Activated naive CD8-positive, alpha-beta T cell treated with anti-CD3 and anti-CD28 coated beads, Interleukin-2, amount 10 ng/mL, durations not matched to agents 7 days and 5 days (primary cell): ENCODE data around the gene ANOS1. TPM values are rescaled to one million over a fixed set of nuclear protein-coding genes. Genes with fewer than 3 reads are reported as not detected.

Experiments
- ATAC-seq: fragments of 150-1000 bp; cut with Tn5 transposase; one replicate; pipeline ENCODE4 v1.10.0; 2021; ENCODE audit warnings: low read depth, moderate library complexity
- POLR2A ChIA-PET: fragments of 350-600 bp; sonication (Branson Sonifier 250); formaldehyde crosslinking; loops from one replicate; lab custom pipeline; 2021; ENCODE audit warnings: antibody characterized with exemption; lab: Charles Lee
- DNase-seq: peaks from one replicate; pipeline ENCODE4 v3.0.0; 2021
- H3K27ac Mint-ChIP-seq: one replicate; pipeline ENCODE4 v1.8.0; 2022; ENCODE audit warnings: mild to moderate bottlenecking, mixed read lengths
- H3K27me3 Mint-ChIP-seq: one replicate; pipeline ENCODE4 v1.8.0; 2022; ENCODE audit warnings: mild to moderate bottlenecking, moderate library complexity, mixed read lengths
- H3K36me3 Mint-ChIP-seq: one replicate; pipeline ENCODE4 v1.8.0; 2021; ENCODE audit warnings: mild to moderate bottlenecking, mixed read lengths
- H3K4me1 Mint-ChIP-seq: one replicate; pipeline ENCODE4 v1.8.0; 2021; ENCODE audit warnings: mixed read lengths
- H3K4me3 Mint-ChIP-seq: one replicate; pipeline ENCODE4 v1.8.0; 2022; ENCODE audit warnings: mild to moderate bottlenecking, moderate library complexity, mixed read lengths
- H3K9me3 Mint-ChIP-seq: one replicate; pipeline ENCODE4 v1.8.0; 2021; ENCODE audit warnings: mixed read lengths
- total RNA-seq, 2 experiments: library from RNA; stranded (reverse); gene quantifications; one replicate each; pipeline ENCODE4 v1.2.3, GENCODE V29; 2021

ANOS1 gene
- total RNA-seq, 2 experiments from 2014 or later = 0.08 TPM; not detected in 1

GRCh38 chrX:8684201-8684965 is 47.6 kb downstream of the ANOS1 start:
- Mint-ChIP-seq H3K9me3 (no peaks in the 10 kb centered on the region), H3K4me3 (no peak overlapping the region), H3K27me3 (no peaks in the 10 kb centered on the region), H3K4me1 (no peaks in the 10 kb centered on the region), H3K27ac (no peak overlapping the region), H3K36me3 (no peaks in the 10 kb centered on the region)
- ATAC-seq (no peak), DNase-seq (no peak)
- POLR2A ChIA-PET = no interaction called here

- POLR2A ChIA-PET = no interaction called here
- Mint-ChIP-seq H3K27me3 (no peaks in the 10 kb centered on the region), H3K36me3 (no peaks in the 10 kb centered on the region), H3K4me1 (no peaks in the 10 kb centered on the region), H3K9me3 (no peaks in the 10 kb centered on the region), H3K4me3 (no peak overlapping the region), H3K27ac (no peak overlapping the region)
- no peak for ATAC-seq
- no peak for DNase-seq
Observed at GRCh38 chrX:8683687-8684086, 48.2 kb downstream of the ANOS1 start.

GRCh38 chrX:8679550-8679949 is 52.4 kb downstream of the ANOS1 start:
- ATAC-seq = no peak
- Mint-ChIP-seq H3K27ac (no peak overlapping the region), H3K4me1 (no peaks in the 10 kb centered on the region), H3K9me3 (no peaks in the 10 kb centered on the region), H3K4me3 (no peak overlapping the region), H3K36me3 (no peaks in the 10 kb centered on the region), H3K27me3 (no peaks in the 10 kb centered on the region)
- no peak for DNase-seq
- POLR2A ChIA-PET = no interaction called here

GRCh38 chrX:8675006-8675630 is 56.8 kb downstream of the ANOS1 start:
- Mint-ChIP-seq H3K27me3 (peaks cover 2% of the 10 kb centered on the region), H3K4me1 (no peaks in the 10 kb centered on the region), H3K9me3 (no peaks in the 10 kb centered on the region), H3K27ac (no peak overlapping the region), H3K4me3 (no peak overlapping the region), H3K36me3 (no peaks in the 10 kb centered on the region)
- POLR2A ChIA-PET = no interaction called here
- ATAC-seq = no peak
- no peak for DNase-seq

- no peaks in the 10 kb centered on the region for H3K9me3 Mint-ChIP-seq
- DNase-seq (no peak), ATAC-seq (no peak)
- no peak overlapping the region for H3K4me3 Mint-ChIP-seq
- H3K27ac Mint-ChIP-seq = no peak overlapping the region
- no peaks in the 10 kb centered on the region for H3K36me3 Mint-ChIP-seq
- POLR2A ChIA-PET = no interaction called here
- no peaks in the 10 kb centered on the region for H3K4me1 Mint-ChIP-seq
- H3K27me3 Mint-ChIP-seq = peaks cover 2% of the 10 kb centered on the region
Observed at GRCh38 chrX:8673201-8673600, 58.7 kb downstream of the ANOS1 start.

GRCh38 chrX:8672176-8672575 is 59.8 kb downstream of the ANOS1 start:
- H3K4me3 Mint-ChIP-seq = no peak overlapping the region
- no peaks in the 10 kb centered on the region for H3K9me3 Mint-ChIP-seq
- POLR2A ChIA-PET = no interaction called here
- H3K4me1 Mint-ChIP-seq = no peaks in the 10 kb centered on the region
- no peak overlapping the region for H3K27ac Mint-ChIP-seq
- no peak for DNase-seq
- H3K27me3 Mint-ChIP-seq = peaks cover 2% of the 10 kb centered on the region
- no peaks in the 10 kb centered on the region for H3K36me3 Mint-ChIP-seq
- no peak for ATAC-seq

GRCh38 chrX:8668813-8669212 is 63.1 kb downstream of the ANOS1 start:
- peaks cover 2% of the 10 kb centered on the region for H3K27me3 Mint-ChIP-seq
- no peak overlapping the region for H3K27ac Mint-ChIP-seq
- no peak overlapping the region for H3K4me3 Mint-ChIP-seq
- DNase-seq = no peak
- no peaks in the 10 kb centered on the region for H3K9me3 Mint-ChIP-seq
- POLR2A ChIA-PET = no interaction called here
- no peaks in the 10 kb centered on the region for H3K36me3 Mint-ChIP-seq
- H3K4me1 Mint-ChIP-seq = no peaks in the 10 kb centered on the region
- no peak for ATAC-seq

GRCh38 chrX:8663325-8663724 is 68.6 kb downstream of the ANOS1 start:
- ATAC-seq = no peak
- Mint-ChIP-seq H3K4me1 (no peaks in the 10 kb centered on the region), H3K36me3 (no peaks in the 10 kb centered on the region), H3K4me3 (no peak overlapping the region), H3K27ac (no peak overlapping the region), H3K9me3 (no peaks in the 10 kb centered on the region), H3K27me3 (no peaks in the 10 kb centered on the region)
- POLR2A ChIA-PET = no interaction called here
- DNase-seq = no peak

GRCh38 chrX:8657883-8658282 is 74.1 kb downstream of the ANOS1 start:
- no peak for DNase-seq
- no peaks in the 10 kb centered on the region for H3K4me1 Mint-ChIP-seq
- no peaks in the 10 kb centered on the region for H3K27me3 Mint-ChIP-seq
- no peak overlapping the region for H3K27ac Mint-ChIP-seq
- H3K4me3 Mint-ChIP-seq = no peak overlapping the region
- H3K9me3 Mint-ChIP-seq = no peaks in the 10 kb centered on the region
- H3K36me3 Mint-ChIP-seq = no peaks in the 10 kb centered on the region
- no peak for ATAC-seq
- POLR2A ChIA-PET = no interaction called here

- no peak overlapping the region for H3K4me3 Mint-ChIP-seq
- H3K36me3 Mint-ChIP-seq = no peaks in the 10 kb centered on the region
- no peak overlapping the region for H3K27ac Mint-ChIP-seq
- H3K4me1 Mint-ChIP-seq = no peaks in the 10 kb centered on the region
- DNase-seq (no peak), ATAC-seq (no peak)
- no peaks in the 10 kb centered on the region for H3K27me3 Mint-ChIP-seq
- POLR2A ChIA-PET = no interaction called here
- no peaks in the 10 kb centered on the region for H3K9me3 Mint-ChIP-seq
Observed at GRCh38 chrX:8653956-8654355, 78.0 kb downstream of the ANOS1 start.

GRCh38 chrX:8649969-8650368 is 82.0 kb downstream of the ANOS1 start:
- POLR2A ChIA-PET = no interaction called here
- Mint-ChIP-seq H3K4me3 (no peak overlapping the region), H3K27ac (no peak overlapping the region), H3K27me3 (no peaks in the 10 kb centered on the region), H3K4me1 (no peaks in the 10 kb centered on the region), H3K36me3 (no peaks in the 10 kb centered on the region), H3K9me3 (no peaks in the 10 kb centered on the region)
- DNase-seq (no peak), ATAC-seq (no peak)

GRCh38 chrX:8647176-8647575 is 84.8 kb downstream of the ANOS1 start:
- ATAC-seq (no peak), DNase-seq (no peak)
- Mint-ChIP-seq H3K27me3 (no peaks in the 10 kb centered on the region), H3K36me3 (no peaks in the 10 kb centered on the region), H3K27ac (no peak overlapping the region), H3K9me3 (no peaks in the 10 kb centered on the region), H3K4me1 (no peaks in the 10 kb centered on the region), H3K4me3 (no peak overlapping the region)
- POLR2A ChIA-PET = no interaction called here

GRCh38 chrX:8639949-8640475 is 91.9 kb downstream of the ANOS1 start:
- Mint-ChIP-seq H3K4me1 (no peaks in the 10 kb centered on the region), H3K36me3 (no peaks in the 10 kb centered on the region), H3K27me3 (no peaks in the 10 kb centered on the region), H3K9me3 (no peaks in the 10 kb centered on the region), H3K4me3 (no peak overlapping the region), H3K27ac (no peak overlapping the region)
- POLR2A ChIA-PET = no interaction called here
- DNase-seq = no peak
- no peak for ATAC-seq

- ATAC-seq = no peak
Observed at GRCh38 chrX:8636497-8636896, 95.4 kb downstream of the ANOS1 start.

More at GRCh38 chrX:8636497-8636896, 95.4 kb downstream of the ANOS1 start:
- DNase-seq = no peak
- H3K4me1 Mint-ChIP-seq = no peaks in the 10 kb centered on the region
- no peak overlapping the region for H3K4me3 Mint-ChIP-seq
- POLR2A ChIA-PET = no interaction called here
- no peaks in the 10 kb centered on the region for H3K36me3 Mint-ChIP-seq
- H3K27me3 Mint-ChIP-seq = no peaks in the 10 kb centered on the region
- no peaks in the 10 kb centered on the region for H3K9me3 Mint-ChIP-seq
- H3K27ac Mint-ChIP-seq = no peak overlapping the region
